Measurements from ENCODE around the gene CYTH1. TPM values are rescaled to one million over a fixed set of nuclear protein-coding genes. Genes with fewer than 3 reads are reported as not detected.

The CYTH1 gene
- total and polyA plus RNA-seq, 8 donors = 18.3 to 34.4 (median 23.5) TPM

GRCh38 chr17:78802459-78802858 is 20.4 kb upstream of the CYTH1 start:
- intact Hi-C loops (cut with DNase I) = no loop called here
- Histone ChIP-seq H3K4me3 (no peak overlapping the region), H3K9me3 (no peaks in the 10 kb centered on the region), H3K36me3 (peaks cover 7 to 55% (median 30%) of the 10 kb centered on the region in 3 donors), H3K27ac (no peak overlapping the region), H3K4me1 (no peaks in the 10 kb centered on the region), H3K27me3 (no peaks in the 10 kb centered on the region)
- ATAC-seq = no peak
- DNase-seq = peak in 1 of 6 donors; percentile 29
- TF ChIP-seq CTCF (IDR thresholded peaks at IDR 0.05) = no peak
- FAIRE-seq = no peak
- WGBS, 2 donors = 92 to 94% methylated on average over 14 of the region's 14 CpGs

DNA sequence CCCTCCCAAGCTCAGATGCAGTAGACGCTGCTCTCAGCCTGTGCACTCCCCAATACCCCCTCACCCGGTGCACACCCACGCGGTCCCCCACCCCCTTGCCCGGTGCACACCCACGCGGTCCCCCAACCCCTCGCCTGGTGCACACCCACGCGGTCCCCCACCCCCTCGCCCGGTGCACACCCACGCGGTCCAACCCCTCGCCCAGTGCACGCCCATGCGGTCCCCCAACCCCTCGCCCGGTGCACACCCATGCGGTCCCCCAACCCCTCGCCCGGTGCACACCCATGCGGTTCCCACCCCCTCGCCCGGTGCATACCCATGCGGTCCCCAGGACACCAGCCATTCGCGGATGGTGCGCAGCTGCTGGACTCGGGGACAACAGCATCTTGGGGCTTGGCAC is 19.9 kb upstream of the CYTH1 start:
- TF ChIP-seq CTCF (IDR thresholded peaks at IDR 0.05) = no peak
- WGBS, 2 donors = 92 to 96% methylated on average over 30 of the region's 30 CpGs
- intact Hi-C loops (cut with DNase I) = no loop called here
- Histone ChIP-seq H3K4me3 (no peak overlapping the region), H3K27ac (no peak overlapping the region), H3K4me1 (no peaks in the 10 kb centered on the region), H3K9me3 (no peaks in the 10 kb centered on the region), H3K36me3 (peaks cover 5 to 55% (median 30%) of the 10 kb centered on the region in 3 donors), H3K27me3 (no peaks in the 10 kb centered on the region)
- ATAC-seq (no peak), FAIRE-seq (no peak), DNase-seq (no peak)

GRCh38 chr17:78800132-78800931 is 18.3 kb upstream of the CYTH1 start:
- TF ChIP-seq CTCF (IDR thresholded peaks at IDR 0.05) = no peak
- H3K27ac ChIP-seq = no peak overlapping the region
- FAIRE-seq (no peak), DNase-seq (peak in 1 of 6 donors; percentile 68), ATAC-seq (no peak)
- intact Hi-C loops (cut with DNase I) = no loop called here
- H3K9me3 ChIP-seq = no peaks in the 10 kb centered on the region
- H3K4me1 ChIP-seq = no peaks in the 10 kb centered on the region
- no peaks in the 10 kb centered on the region for H3K27me3 ChIP-seq
- H3K36me3 ChIP-seq = peaks cover 3 to 55% (median 37%) of the 10 kb centered on the region in 3 donors
- WGBS, 2 donors = 89 to 91% methylated on average over 18 of the region's 18 CpGs
- H3K4me3 ChIP-seq = no peak overlapping the region

GRCh38 chr17:78798695-78799559 is 16.9 kb upstream of the CYTH1 start:
- 80 to 85% methylated on average over 33 of the region's 33 CpGs for WGBS, 2 donors
- Histone ChIP-seq H3K4me1 (no peaks in the 10 kb centered on the region), H3K36me3 (peaks cover 3 to 53% (median 43%) of the 10 kb centered on the region in 3 donors), H3K27ac (no peak overlapping the region), H3K4me3 (no peak overlapping the region), H3K27me3 (no peaks in the 10 kb centered on the region), H3K9me3 (no peaks in the 10 kb centered on the region)
- ATAC-seq (peak; percentile 30 to 68 (median 56)), FAIRE-seq (no peak), DNase-seq (peak in 1 of 6 donors; percentile 47)
- TF ChIP-seq CTCF (IDR thresholded peaks at IDR 0.05) = peak in 3 of 4 donors; percentile 13 to 23 (median 14)
- intact Hi-C loops (cut with DNase I) = no loop called here

All from pancreas (tissue), 10 donors.